GM19395 (cell line): Measurements from ENCODE around the gene ITIH6.
"Not testable (repeated sequence)": the region's sequence is repeated elsewhere in the genome, so short reads cannot be mapped to it uniquely, and the experiment has no call there.

ENCODE experiments used
- ATAC-seq: cut with Tn5 transposase; IDR thresholded peaks from one replicate; pipeline ENCODE4 v1.9.1; 2021; ENCODE audit warnings: mild to moderate bottlenecking, moderate library complexity; ENCODE audit not compliant: unreplicated experiment

Gene ITIH6, protein sequence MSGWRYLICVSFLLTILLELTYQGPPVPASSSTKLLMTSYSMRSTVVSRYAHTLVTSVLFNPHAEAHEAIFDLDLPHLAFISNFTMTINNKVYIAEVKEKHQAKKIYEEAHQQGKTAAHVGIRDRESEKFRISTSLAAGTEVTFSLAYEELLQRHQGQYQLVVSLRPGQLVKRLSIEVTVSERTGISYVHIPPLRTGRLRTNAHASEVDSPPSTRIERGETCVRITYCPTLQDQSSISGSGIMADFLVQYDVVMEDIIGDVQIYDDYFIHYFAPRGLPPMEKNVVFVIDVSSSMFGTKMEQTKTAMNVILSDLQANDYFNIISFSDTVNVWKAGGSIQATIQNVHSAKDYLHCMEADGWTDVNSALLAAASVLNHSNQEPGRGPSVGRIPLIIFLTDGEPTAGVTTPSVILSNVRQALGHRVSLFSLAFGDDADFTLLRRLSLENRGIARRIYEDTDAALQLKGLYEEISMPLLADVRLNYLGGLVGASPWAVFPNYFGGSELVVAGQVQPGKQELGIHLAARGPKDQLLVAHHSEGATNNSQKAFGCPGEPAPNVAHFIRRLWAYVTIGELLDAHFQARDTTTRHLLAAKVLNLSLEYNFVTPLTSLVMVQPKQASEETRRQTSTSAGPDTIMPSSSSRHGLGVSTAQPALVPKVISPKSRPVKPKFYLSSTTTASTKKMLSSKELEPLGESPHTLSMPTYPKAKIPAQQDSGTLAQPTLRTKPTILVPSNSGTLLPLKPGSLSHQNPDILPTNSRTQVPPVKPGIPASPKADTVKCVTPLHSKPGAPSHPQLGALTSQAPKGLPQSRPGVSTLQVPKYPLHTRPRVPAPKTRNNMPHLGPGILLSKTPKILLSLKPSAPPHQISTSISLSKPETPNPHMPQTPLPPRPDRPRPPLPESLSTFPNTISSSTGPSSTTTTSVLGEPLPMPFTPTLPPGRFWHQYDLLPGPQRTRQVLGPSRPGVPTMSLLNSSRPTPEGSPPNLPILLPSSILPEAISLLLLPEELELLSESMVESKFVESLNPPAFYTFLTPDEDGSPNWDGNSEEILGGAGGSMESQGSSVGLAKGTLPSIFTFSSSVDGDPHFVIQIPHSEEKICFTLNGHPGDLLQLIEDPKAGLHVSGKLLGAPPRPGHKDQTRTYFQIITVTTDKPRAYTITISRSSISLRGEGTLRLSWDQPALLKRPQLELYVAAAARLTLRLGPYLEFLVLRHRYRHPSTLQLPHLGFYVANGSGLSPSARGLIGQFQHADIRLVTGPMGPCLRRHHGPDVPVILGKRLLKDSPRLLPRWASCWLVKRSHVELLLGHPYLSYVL

GRCh38 chrX:54798137-54798536 is at the start of gene ITIH6:
Gene ITIH6 (minus strand): TSS chrX:54798255. CDS start chrX:54798210, 45 bp downstream.
- no peak for ATAC-seq

DNA sequence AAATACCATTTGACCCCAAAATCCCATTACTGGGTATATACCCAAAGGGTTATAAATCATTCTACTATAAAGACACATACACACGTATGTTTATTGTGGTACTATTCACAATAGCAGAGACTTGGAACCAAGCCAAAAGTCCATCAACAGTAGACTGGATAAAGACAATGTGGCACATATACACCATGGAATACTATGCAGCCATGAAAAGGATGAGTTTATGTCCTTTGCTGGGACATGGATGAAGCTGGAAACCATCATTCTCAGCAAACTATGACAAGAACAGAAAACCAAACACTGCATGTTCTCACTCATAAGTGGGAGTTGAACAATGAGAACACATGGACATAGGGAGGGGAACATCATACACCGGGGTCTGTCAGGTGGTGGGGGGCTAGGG is 49.6 kb upstream of the ITIH6 start:
- ATAC-seq, result not testable (repeated sequence)

DNA sequence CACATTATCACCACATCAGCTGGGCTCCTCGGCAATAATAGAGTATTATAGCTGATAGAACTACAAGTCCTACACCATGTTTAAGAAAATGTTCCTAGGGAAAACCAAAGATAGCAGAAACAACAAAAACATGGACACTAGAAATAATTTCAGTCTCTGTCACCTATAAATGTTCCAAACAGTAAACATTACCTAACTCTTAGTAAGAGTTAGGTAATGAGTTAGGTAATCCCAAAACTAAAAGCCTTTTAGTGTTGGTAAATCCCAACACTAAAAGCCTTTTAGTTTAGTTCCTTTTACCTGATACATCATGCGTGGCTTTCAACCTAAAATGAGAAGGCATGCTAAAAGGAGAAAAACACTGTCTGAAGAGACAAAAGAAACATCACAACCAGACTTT is 45.0 kb upstream of the ITIH6 start:
- no peak for ATAC-seq

DNA sequence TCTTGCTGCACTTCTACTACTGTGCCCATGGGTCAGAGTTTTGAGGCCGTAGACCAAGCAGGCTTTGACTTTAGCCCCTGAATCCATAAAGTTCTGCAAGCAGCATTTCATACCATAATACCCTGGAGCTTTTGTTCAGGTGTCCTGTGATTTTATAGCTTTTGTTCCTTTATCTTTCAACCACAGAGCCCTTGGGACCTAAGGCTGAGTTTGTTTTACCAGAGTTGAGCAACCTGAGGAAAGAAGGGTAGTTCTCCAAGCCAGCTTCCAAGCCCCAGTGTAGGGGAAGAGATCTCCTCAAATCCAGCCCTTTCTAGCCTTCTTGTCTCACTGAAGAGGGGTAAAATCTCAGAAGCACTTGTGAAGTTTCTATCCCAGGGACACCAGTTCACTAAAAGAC is 44.6 kb upstream of the ITIH6 start:
- ATAC-seq, result no peak

DNA sequence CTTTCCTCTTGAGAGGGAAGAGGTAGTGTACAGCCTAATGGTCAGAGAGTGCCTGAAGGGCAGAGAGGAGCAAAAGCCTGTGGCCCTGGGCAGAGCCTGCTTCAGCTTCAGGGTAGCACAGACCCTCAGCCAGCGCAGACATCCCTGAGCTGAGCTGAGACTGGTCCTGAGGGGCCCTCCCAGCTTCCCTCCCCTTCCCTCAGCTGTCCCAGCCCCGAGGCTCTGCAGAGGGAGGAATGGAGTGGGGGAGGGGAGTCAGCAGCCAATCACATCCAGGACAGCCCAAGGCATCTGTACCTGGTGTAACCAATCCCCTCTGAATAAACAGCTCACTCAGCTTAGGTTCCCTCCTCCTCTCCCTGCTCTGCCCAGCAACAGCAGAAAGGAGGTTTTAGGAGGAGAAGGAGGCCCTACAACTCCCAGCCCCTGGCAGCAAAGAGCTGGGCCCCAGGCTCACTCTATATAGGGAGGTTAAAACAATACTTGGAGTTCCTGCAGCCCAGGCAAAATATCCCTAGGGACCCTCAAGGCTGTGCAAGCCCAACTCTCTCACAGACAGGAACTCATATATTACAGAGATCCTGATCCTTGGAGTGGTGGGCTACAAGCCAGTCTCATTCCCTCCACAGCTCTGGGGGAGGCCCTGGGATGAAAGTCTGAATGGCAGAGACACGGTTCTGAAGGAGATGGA is 43.3 kb upstream of the ITIH6 start:
- ATAC-seq, result not testable (repeated sequence)

DNA sequence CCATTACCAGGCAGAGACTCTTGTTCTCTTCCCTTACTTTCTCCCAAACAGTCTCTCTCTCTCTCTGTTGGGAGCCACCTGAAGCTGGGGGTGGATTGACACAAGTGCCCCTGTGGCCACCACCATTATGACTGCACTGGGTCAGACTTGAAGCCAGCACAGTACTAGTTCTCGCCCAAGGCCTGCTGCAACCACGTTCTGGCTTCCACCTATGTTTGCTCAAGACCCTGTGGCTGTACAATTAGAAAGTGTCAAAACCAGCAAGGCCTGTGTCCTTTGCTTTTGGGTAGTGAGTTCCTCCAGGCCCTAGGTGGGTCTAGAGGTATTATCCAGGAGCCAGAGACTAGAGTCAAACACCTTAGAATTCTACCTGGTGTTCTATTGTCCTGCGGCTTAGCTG is 40.5 kb upstream of the ITIH6 start:
- ATAC-seq, result no peak

- no peak for ATAC-seq
Measured at GRCh38 chrX:54826598-54826997, 28.5 kb upstream of the ITIH6 start.

DNA sequence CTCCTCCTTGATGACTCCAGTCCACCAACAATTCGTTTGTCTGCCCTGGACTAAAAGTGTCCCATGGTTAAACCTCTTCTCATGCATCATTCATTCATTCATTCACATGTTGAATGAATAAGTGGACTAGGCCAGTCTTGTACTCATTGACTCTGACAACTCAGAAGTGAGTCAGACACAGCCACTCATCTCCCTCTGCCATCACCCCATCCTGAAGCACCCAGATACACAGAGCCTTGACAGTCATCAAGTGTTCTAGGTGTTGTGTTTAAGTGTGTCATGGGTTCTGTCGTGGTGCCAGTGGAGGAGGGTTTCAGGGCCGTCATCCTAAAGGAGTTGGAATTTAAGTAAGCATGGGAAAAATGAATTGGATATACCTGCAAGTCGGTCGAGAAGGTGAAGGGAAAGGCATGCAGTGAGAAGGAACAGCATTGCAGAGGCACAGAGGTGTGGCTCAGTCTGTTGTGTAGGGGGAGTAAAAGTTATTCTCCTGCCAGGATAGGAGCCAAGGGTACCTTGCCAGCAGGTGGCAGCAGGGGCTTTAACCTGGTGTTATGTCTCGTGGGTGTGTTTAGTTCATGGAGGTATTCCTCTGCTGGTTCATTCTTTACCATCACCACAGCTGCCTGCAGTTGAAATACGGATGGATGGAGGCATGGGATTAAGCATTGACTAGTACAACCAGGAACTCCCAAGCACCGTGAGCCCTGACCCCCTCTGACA is 27.8 kb upstream of the ITIH6 start:
- ATAC-seq, result no peak

DNA sequence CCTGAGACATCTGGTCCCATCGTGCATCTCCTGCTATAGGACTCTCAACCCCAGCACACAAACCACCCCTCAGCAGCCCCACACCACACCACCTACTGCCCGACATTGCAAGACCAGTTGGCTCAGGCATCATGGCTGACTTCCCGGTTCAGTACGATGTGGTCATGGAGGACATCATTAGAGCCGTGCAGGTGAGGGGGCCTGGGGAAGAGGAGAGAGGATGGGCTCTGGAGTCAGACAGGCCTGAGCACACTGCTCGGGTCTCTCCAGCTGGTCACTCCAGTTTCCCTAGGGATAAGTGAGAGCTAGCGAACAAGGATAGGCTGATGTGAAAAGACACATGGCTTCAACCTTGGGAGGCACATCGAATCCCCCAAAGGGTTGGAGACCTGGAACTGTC is 26.7 kb upstream of the ITIH6 start:
- ATAC-seq, result no peak

- no peak for ATAC-seq
Measured at GRCh38 chrX:54824195-54824594, 26.1 kb upstream of the ITIH6 start.

GRCh38 chrX:54821310-54821709 is 23.3 kb upstream of the ITIH6 start:
- ATAC-seq, result no peak

DNA sequence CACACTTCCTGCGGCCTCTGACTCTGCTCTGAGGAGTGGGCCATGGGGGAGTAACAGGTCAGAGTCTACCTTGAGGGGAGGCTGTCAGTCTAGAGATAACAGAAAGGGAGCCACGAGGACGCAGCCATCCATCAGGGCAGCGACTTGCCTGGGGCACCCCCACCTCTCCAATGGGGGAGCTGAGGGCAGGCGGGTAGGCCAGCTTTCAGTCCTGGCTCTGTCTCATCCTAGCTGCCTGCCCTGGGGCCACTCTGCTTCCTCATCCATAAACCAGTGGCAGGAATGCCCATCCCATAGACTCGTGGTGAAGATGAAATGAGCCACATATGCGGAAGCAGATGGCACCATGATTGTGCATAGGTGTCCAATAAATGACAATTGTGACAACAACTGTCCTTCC is 22.7 kb upstream of the ITIH6 start:
- no peak for ATAC-seq

DNA sequence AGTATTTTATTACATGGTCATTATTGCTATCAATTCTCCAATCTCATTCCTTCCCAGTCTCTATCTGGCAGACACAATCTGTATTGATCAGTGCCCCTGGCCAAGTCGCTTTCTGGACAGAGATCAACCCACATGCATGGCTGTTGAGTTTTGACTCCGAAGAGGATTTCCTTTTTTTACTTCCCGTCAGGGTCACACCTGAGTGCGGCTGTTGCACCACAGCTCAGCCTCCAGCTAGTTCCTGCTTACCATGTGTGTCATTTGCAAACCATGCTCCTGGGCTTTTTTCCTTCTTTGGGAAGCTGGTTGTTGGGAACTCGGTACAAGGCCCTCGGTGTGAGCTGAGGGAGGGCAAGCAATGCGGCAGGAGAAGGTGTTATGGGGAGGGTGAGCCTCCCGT is 21.1 kb upstream of the ITIH6 start:
- no peak for ATAC-seq

DNA sequence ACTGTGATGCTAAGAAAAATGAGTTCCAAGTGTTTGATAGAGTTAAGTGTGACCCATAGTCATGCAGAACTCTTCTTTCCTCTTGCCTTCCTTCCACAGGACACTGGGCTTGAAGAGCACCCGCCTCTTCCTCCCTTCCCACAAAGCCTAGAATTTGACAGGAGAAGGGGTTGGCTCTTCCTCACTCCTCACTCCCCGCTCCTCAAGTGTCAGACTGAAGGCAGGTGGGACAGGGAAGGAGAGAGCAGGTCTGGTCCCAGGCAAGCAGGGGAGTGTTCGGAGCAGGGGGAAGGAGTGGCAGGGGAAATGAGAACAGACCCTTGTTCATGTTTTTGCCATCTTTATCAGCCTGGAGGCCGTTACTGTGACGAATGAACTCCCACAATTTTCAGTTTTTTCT is 20.2 kb upstream of the ITIH6 start:
- ATAC-seq, result no peak

- ATAC-seq, result no peak
Measured at GRCh38 chrX:54817220-54817820, 19.3 kb upstream of the ITIH6 start.

GRCh38 chrX:54812306-54812705 is 14.3 kb upstream of the ITIH6 start:
- ATAC-seq, result no peak

DNA sequence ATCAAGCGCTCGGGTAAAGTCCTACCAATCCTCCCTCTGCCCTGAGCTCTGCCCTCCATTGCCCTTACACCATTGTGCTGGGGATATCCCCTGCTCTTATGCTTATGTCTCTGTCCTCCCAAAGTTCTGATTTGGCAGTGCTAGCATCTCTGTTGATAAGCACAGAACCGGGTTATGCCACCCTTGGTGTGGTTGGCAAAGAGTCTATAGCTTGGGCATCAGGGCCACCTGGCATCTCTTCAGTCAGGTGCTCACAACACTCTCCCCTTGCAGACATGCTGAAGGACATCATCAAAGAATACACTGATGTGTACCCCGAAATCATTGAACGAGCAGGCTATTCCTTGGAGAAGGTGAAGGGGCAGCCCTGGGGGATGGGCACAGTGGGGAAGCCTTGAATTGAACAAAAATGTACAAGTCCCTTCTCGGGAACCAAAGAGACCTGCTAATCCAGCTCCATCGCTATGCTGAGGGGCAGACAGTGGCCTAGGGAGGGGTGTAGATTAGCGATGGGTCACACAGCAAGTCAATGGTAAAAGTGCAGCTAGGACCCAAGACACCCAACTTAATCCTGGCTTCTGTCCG is 13.3 kb upstream of the ITIH6 start:
- ATAC-seq, result no peak

GRCh38 chrX:54810532-54810931 is 12.5 kb upstream of the ITIH6 start:
- no peak for ATAC-seq
